ENCODE measurements around the gene SMYD5.
"Not testable (repeated sequence)": the region's sequence is repeated elsewhere in the genome, so short reads cannot be mapped to it uniquely, and the experiment has no call there.

Gene SMYD5

DNA sequence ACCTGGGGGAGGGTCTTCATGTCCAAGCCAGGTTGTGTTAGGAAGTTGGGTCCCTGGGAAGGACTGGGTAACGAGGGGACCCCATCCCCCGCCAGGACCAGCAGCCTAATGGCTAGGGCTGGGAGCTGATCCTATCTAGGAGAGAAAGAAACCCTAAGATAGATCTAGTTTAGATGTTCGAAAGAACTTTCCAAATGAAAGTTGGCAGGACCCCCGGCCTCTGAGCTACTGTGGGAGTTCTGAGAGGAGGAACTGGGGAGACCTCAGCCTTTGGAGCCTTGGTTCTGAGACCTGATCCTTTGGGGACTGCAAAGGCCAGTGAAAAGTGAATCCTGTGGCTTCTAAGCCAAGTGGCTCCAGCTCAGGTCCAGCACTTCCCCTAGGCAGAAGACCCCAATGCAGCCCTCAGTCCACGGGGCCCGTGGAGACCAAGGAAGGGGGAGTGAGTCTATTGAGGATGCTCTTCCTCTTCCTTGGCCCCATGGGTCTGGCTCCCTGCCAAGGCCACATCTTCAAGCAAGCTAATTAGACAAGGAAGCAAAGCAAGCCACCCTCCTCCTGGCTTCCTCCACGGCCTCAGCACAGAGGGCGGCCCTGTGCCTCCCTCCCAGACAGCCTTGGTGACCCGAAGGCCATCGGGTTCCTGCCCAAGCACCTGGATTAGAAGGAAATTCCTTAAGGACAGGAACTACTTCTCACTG, 43.5 kb downstream of the SMYD5 start:
- Histone ChIP-seq H3K4me2 (ENCODE audit: low read length) (no peak overlapping the region), H3K9me3 (replicated peaks; ENCODE audit: low read length) (no peaks in the 10 kb centered on the region)

DNA sequence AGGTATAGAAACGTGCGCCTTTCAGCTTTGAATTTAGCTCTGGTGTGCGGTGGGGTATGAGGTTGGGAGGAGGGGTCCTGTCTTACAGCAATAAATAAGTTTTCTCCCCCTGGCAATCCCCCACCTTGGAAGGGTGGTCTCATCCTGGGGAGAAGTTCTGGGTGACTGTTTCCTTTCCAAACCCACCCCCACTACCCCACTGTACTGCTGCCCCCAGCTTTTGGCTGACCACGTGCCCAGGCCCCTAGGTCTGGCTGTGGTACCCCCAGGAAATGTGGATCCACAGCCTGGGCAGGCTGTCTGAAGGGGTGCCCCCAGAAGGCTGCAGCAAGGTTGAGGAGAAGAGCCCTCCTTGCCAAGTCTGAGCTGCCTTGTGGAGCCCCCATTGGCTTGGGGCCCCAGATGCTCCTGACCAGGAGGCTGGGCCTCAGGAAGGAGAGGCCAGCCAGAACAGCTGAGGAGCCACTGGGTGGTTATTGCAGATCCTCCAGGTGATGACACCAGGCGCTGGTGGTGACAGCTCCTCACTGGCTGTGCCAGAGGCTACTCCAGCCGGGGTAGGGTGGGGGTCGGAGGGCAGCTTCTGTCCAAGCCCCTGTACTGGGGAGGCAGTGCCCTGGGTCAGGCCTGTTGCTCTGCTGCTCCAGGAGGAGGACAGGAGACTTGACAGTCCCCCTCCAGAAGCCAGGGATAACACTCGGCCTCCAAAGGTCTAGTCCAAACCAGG, 44.3 kb downstream of the SMYD5 start:
- H3K4me1 ChIP-seq (ENCODE audit: control insufficient read depth, insufficient read depth, low read length), result no peaks in the 10 kb centered on the region
- H3K27me3 ChIP-seq (ENCODE audit: control insufficient read depth, insufficient read depth, low read length), result no peaks in the 10 kb centered on the region
- no peaks in the 10 kb centered on the region for H3K9me3 ChIP-seq (replicated peaks; ENCODE audit: low read length)
- no peak overlapping the region for H3K4me2 ChIP-seq (ENCODE audit: low read length)
- no peak overlapping the region for H3K9ac ChIP-seq (ENCODE audit: low read depth, low read length)
- no peak overlapping the region for H3K4me3 ChIP-seq (ENCODE audit: low read length)
- H3K36me3 ChIP-seq (ENCODE audit: insufficient read depth, low read length), result peaks cover 15% of the 10 kb centered on the region

More for the DNA sequence above, 43.5 kb downstream of the SMYD5 start:
- no peak overlapping the region for H3K9ac ChIP-seq (ENCODE audit: low read depth, low read length)
- H3K27me3 ChIP-seq (ENCODE audit: control insufficient read depth, insufficient read depth, low read length), result no peaks in the 10 kb centered on the region
- H3K4me3 ChIP-seq (ENCODE audit: low read length), result no peak overlapping the region
- H3K36me3 ChIP-seq (ENCODE audit: insufficient read depth, low read length), result peaks cover 23% of the 10 kb centered on the region
- H3K4me1 ChIP-seq (ENCODE audit: control insufficient read depth, insufficient read depth, low read length), result no peaks in the 10 kb centered on the region

DNA sequence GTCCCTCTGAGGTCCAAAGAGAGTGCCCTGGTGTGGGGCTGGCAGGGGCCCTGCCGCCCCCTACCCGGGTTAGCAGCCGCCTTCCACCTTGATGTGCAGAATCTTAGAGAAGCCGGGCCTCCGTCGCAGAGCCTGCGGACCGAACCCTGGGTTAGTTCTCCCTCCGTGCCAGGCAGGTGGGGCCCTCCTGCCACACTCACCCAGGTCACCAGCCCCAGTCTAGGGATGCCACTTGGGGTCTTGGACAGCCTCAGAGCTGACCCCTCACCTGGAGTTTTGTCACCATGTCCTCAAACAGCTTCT, 44.8 kb downstream of the SMYD5 start:
- H3K4me2 ChIP-seq (ENCODE audit: low read length), result no peak overlapping the region
- no peaks in the 10 kb centered on the region for H3K27me3 ChIP-seq (ENCODE audit: control insufficient read depth, insufficient read depth, low read length)
- H3K4me1 ChIP-seq (ENCODE audit: control insufficient read depth, insufficient read depth, low read length), result no peaks in the 10 kb centered on the region
- H3K9ac ChIP-seq (ENCODE audit: low read depth, low read length), result no peak overlapping the region
- no peak overlapping the region for H3K4me3 ChIP-seq (ENCODE audit: low read length)
- no peaks in the 10 kb centered on the region for H3K9me3 ChIP-seq (replicated peaks; ENCODE audit: low read length)
- peaks cover 10% of the 10 kb centered on the region for H3K36me3 ChIP-seq (ENCODE audit: insufficient read depth, low read length)

DNA sequence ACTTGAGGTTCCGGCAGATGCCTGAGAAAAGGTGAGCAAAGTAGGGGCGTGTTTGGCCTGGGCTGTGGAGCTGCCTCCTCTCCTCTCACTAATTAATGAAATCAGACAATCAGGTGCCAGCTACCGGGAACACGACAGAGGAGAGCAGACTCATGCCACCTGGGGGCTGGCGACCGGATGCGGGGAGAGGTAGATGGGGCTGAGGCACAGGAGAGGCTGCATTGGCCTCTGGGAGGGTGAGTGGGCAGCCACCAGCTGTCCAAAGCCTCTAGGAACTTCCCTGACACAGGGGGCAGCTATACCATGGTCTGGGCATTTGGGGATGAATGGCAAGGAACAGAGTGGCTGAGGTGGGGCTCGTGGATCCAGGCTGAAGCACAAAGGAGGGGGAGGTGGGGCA, 45.2 kb downstream of the SMYD5 start:
- Histone ChIP-seq H3K36me3 (ENCODE audit: insufficient read depth, low read length) (peaks cover 6% of the 10 kb centered on the region), H3K4me1 (ENCODE audit: control insufficient read depth, insufficient read depth, low read length) (no peaks in the 10 kb centered on the region), H3K4me2 (ENCODE audit: low read length) (no peak overlapping the region)

DNA sequence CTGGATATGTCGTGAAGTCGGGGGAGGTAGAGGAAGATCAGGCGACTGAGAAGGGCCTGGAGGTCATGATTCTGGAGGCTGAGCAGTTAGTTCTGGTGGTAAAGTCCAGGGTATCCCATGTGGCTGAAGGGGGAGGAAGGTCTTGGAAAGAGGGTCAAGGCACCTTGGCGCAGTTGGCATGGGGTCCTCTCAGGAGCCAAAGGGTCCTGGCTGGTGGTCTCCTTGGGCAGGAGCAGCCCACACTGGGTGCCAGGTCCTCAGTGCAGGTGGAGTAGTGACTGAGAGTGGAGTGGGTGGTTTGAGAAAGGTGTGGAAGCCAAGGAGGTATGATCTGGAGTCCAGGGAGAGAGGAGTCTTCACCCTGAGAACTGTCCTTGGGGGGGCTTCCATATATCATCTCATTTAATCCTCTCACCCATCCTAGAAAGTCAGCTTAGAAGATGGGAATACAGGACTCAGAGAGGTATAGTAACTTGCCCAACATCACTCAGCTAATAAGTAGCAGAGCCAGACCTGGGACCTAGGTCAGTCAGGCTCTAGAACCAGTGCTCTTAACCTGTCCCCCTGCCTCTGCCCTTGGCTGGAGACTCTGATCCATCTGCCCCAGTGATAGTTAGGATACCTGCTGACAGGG, 45.8 kb downstream of the SMYD5 start:
- Histone ChIP-seq H3K9ac (ENCODE audit: low read depth, low read length) (no peak overlapping the region), H3K36me3 (ENCODE audit: insufficient read depth, low read length) (peaks cover 2% of the 10 kb centered on the region), H3K4me1 (ENCODE audit: control insufficient read depth, insufficient read depth, low read length) (no peaks in the 10 kb centered on the region), H3K4me3 (ENCODE audit: low read length) (no peak overlapping the region), H3K27me3 (ENCODE audit: control insufficient read depth, insufficient read depth, low read length) (no peaks in the 10 kb centered on the region), H3K9me3 (replicated peaks; ENCODE audit: low read length) (no peaks in the 10 kb centered on the region), H3K4me2 (ENCODE audit: low read length) (no peak overlapping the region)

More for the DNA sequence above, 45.2 kb downstream of the SMYD5 start:
- no peaks in the 10 kb centered on the region for H3K27me3 ChIP-seq (ENCODE audit: control insufficient read depth, insufficient read depth, low read length)
- no peaks in the 10 kb centered on the region for H3K9me3 ChIP-seq (replicated peaks; ENCODE audit: low read length)
- no peak overlapping the region for H3K4me3 ChIP-seq (ENCODE audit: low read length)
- no peak overlapping the region for H3K9ac ChIP-seq (ENCODE audit: low read depth, low read length)

DNA sequence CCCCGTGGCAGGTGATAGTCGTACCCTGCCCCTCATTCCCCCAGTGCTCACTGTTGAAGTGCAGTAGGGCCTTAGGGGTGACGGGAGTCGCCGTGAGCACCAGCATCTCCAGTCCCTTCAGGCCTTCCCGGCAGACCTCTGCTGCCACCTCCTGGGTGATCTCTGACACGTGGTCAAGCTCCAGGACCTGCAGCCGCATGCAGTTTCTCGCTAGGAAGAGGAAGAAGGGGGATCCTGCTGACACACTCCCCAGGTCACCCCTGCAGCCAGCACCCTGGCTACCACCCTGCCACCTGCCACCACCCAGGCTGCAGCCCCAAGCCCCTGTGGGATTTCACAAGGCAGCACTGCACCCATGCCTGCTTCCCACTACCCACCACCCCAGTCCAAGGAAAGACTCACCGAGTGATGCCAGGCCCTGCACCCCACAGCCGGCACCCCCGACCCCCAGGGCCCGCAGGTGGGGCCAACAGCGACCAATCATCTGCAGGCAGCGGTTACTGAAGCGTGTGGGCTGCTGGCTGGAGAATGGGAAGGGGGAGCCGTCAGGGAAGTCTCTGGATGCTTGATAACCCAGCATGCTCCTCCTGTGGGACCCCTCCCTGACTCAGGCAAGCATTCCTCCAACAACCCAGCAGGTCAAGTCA, 46.4 kb downstream of the SMYD5 start:
- Histone ChIP-seq H3K4me1 (ENCODE audit: control insufficient read depth, insufficient read depth, low read length) (no peaks in the 10 kb centered on the region), H3K4me2 (ENCODE audit: low read length) (no peak overlapping the region), H3K9ac (ENCODE audit: low read depth, low read length) (no peak overlapping the region), H3K36me3 (ENCODE audit: insufficient read depth, low read length) (no peaks in the 10 kb centered on the region), H3K4me3 (ENCODE audit: low read length) (no peak overlapping the region), H3K27me3 (ENCODE audit: control insufficient read depth, insufficient read depth, low read length) (no peaks in the 10 kb centered on the region), H3K9me3 (replicated peaks; ENCODE audit: low read length) (no peaks in the 10 kb centered on the region)

DNA sequence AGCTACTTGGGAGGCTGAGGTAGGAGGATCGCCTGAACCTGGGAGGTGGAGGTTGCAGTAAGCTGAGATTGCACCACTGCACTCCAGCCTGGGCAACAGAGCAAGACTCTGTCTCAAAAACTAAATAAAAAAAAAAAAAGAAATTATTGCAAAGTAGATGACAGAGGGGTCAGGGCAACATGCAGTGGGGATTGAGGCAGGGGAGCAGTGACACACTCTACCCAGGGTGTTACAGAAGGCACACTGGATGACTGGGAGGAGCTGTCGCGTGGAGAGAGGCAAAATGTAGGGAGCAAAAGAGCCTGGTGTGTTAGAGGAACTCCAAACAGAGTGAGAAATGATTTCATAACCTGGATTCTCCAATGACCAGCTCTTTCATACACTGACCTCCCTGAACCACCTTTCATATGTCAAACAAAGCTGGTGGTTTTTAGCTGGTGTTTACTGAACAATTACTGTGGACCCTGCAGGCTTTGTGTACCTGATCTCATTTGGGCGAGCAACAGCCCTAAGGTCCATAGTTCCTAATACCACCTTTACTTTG, 48.1 kb downstream of the SMYD5 start:
- Histone ChIP-seq H3K4me2 (ENCODE audit: low read length) (no peak overlapping the region), H3K9me3 (replicated peaks; ENCODE audit: low read length) (no peaks in the 10 kb centered on the region), H3K9ac (ENCODE audit: low read depth, low read length) (no peak overlapping the region), H3K4me1 (ENCODE audit: control insufficient read depth, insufficient read depth, low read length) (peaks cover 9% of the 10 kb centered on the region), H3K36me3 (ENCODE audit: insufficient read depth, low read length) (no peaks in the 10 kb centered on the region), H3K4me3 (ENCODE audit: low read length) (no peak overlapping the region), H3K27me3 (ENCODE audit: control insufficient read depth, insufficient read depth, low read length) (peaks cover 4% of the 10 kb centered on the region)

DNA sequence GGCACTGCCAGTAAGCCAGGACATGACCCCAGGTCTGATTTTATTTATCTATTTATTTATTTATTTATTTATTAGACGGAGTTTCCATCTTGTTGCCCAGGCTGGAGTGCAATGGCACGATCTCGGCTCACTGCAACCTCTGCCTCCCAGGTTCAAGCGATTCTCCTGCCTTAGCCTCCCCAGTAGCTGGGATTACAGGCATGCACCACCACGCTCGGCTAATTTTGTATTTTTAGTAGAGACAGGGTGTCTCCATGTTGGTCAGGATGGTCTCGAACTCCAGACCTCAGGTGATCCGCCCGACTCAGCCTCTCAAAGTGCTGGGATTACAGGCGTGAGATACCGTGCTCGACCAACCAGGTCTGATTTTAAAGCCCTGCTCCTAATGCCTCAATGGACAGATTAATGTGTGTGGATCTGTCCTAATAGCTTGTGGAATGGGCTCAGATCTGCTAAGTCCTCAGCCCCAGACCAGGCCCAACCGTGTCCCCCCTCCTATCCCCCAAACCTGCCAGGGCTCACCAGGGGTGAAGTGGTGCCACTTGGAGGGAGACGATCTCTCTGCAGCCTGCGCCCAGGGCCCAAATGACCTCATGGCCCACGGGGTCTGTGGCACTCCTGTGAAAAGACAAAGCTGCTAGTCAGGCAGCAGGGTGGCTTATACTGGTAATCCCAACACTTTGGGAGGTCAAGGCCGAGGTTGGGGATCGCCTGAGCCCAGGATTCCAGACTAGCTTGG, 48.8 kb downstream of the SMYD5 start:
- H3K9ac ChIP-seq (ENCODE audit: low read depth, low read length); H3K4me2 ChIP-seq (ENCODE audit: low read length); H3K36me3 ChIP-seq (ENCODE audit: insufficient read depth, low read length): not testable (repeated sequence)

DNA sequence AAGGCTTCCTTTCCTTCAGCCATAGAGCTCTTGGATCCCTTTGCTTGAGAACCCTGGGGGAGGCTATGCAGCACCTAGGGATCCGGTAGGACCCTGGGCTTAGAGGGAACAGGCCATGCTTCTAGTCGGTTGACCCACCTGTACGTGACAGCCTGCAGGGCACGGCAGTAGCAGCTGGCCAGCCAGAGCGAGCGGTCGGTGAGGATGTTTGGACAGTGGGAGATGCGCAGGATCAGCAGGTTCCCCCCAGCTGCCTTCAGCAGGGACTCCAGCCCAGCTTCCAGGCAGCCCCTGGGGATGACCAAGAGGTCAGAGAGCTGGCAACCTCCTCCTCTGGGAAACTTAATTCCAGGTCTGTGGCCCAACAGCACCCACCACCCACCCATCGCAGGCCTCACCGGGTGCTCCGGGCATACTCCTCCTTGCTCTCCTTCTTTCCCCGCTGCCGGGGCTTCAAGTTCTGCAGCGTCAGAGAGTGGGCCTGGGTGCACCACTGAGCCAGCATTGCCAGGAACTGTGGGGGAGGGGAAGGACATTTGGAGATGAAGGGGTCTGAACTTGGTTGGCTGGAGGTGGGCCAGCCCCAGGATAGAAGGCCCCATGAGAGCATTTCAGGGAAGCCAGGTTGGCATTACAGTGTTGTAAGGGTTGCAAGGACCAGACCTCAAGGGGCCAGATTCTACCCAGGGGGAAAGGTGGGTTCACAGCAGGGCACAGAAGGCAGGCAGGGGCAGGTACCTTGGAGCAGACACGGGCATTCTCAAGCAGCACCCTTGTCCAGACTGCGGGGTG, 49.7 kb downstream of the SMYD5 start:
- Histone ChIP-seq H3K9me3 (replicated peaks; ENCODE audit: low read length) (no peaks in the 10 kb centered on the region), H3K4me2 (ENCODE audit: low read length) (no peak overlapping the region), H3K36me3 (ENCODE audit: insufficient read depth, low read length) (no peaks in the 10 kb centered on the region), H3K9ac (ENCODE audit: low read depth, low read length) (no peak overlapping the region), H3K4me3 (ENCODE audit: low read length) (no peak overlapping the region), H3K27me3 (ENCODE audit: control insufficient read depth, insufficient read depth, low read length) (peaks cover 20% of the 10 kb centered on the region), H3K4me1 (ENCODE audit: control insufficient read depth, insufficient read depth, low read length) (peaks cover 11% of the 10 kb centered on the region)

More for the DNA sequence above, 48.8 kb downstream of the SMYD5 start:
- H3K27me3 ChIP-seq (ENCODE audit: control insufficient read depth, insufficient read depth, low read length), result peaks cover 11% of the 10 kb centered on the region
- H3K9me3 ChIP-seq (replicated peaks; ENCODE audit: low read length); H3K4me3 ChIP-seq (ENCODE audit: low read length); H3K4me1 ChIP-seq (ENCODE audit: control insufficient read depth, insufficient read depth, low read length): not testable (repeated sequence)

DNA sequence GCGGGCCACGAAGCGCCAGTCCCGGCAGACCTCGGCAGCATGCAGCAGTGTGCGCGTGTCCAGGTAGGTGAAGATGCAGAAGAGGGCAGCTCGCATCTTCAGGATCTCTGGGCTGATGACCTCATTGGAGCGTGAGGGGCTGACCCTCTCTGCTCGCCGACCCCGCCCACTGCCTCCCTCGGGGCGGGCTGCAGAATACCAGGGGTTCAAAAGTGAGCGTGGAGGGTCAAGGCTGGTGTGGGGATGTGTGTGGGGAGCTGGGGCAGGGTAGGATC, 50.2 kb downstream of the SMYD5 start:
- Histone ChIP-seq H3K4me3 (ENCODE audit: low read length) (no peak overlapping the region), H3K9me3 (replicated peaks; ENCODE audit: low read length) (no peaks in the 10 kb centered on the region), H3K36me3 (ENCODE audit: insufficient read depth, low read length) (no peaks in the 10 kb centered on the region), H3K27me3 (ENCODE audit: control insufficient read depth, insufficient read depth, low read length) (peaks cover 25% of the 10 kb centered on the region), H3K4me1 (ENCODE audit: control insufficient read depth, insufficient read depth, low read length) (peaks cover 16% of the 10 kb centered on the region), H3K9ac (ENCODE audit: low read depth, low read length) (no peak overlapping the region), H3K4me2 (ENCODE audit: low read length) (no peak overlapping the region)

Data from skeletal muscle satellite cell (primary cell).